Loucy (cell line): ENCODE results near the gene MOV10L1.

ENCODE experiments used
- CTCF ChIP-seq: fragments of 200-600 bp; sonication (generic); conservative IDR thresholded peaks from 2 replicates; pipeline ENCODE4 v1.5.1; 2014; ENCODE audit warnings: mild to moderate bottlenecking, antibody characterized with exemption, low read length
- EZH2phosphoT487 ChIP-seq: fragments of 200-600 bp; IDR thresholded peaks from 2 replicates; pipeline ENCODE4 v1.6.1; 2018; ENCODE audit warnings: antibody characterized with exemption, mild to moderate bottlenecking, moderate library complexity, borderline replicate concordance

- no peak for TF ChIP-seq CTCF
- no peak for TF ChIP-seq EZH2phosphoT487
These were observed 25.9 kb downstream of the MOV10L1 start for GRCh38 chr22:50115693-50116092.
